Natural killer cell (primary cell): ENCODE measurements around the gene ZMIZ2. TPM values are rescaled to one million over a fixed set of nuclear protein-coding genes. Genes with fewer than 3 reads are reported as not detected.
"Not testable (repeated sequence)": the region's sequence is repeated elsewhere in the genome, so short reads cannot be mapped to it uniquely, and the experiment has no call there.

Experiments used
- ATAC-seq, 3 donors: fragments of 150-1000 bp in 2 of 3; fragments of 200-7000 bp in 1 of 3; cut with Tn5 transposase; 1 replicate in 1 of 3; 2 replicates in 2 of 3; pipeline ENCODE4 v1.10.0; 2021; ENCODE audit warnings: mild to moderate bottlenecking in 2 of 3, moderate library complexity in 2 of 3
- DNase-seq, 2 donors: peaks; one replicate each; pipeline versions ENCODE4 v3.0.0 to v3.0.0-alpha.2; 2013 to 2021; ENCODE audit warnings: mixed read lengths in 1 of 2
- H3K27ac ChIP-seq: one replicate; pipeline ENCODE4 v1.5.1; 2013; ENCODE audit warnings: mild to moderate bottlenecking, low read length
- H3K27me3 ChIP-seq: one replicate; pipeline ENCODE4 v1.6.1; 2013; ENCODE audit warnings: low read length; ENCODE audit not compliant: control insufficient read depth, insufficient read depth
- H3K36me3 ChIP-seq: one replicate; pipeline ENCODE4 v1.6.1; 2013; ENCODE audit warnings: low read length; ENCODE audit not compliant: control insufficient read depth, insufficient read depth
- H3K4me1 ChIP-seq: one replicate; pipeline ENCODE4 v1.6.1; 2013; ENCODE audit warnings: low read length; ENCODE audit not compliant: control insufficient read depth, insufficient read depth
- H3K4me3 ChIP-seq: one replicate; pipeline ENCODE4 v1.5.1; 2013; ENCODE audit warnings: low read length
- H3K9me3 ChIP-seq: one replicate; pipeline ENCODE4 v1.6.1; 2013; ENCODE audit warnings: low read length; ENCODE audit not compliant: control insufficient read depth, insufficient read depth
- H3K27ac Mint-ChIP-seq, 2 donors: one replicate each; pipeline ENCODE4 v1.8.0; 2022; ENCODE audit warnings: mild to moderate bottlenecking in 2 of 2, mixed read lengths in 2 of 2, moderate library complexity in 1 of 2
- H3K27me3 Mint-ChIP-seq, 2 donors: one replicate each; pipeline ENCODE4 v1.8.0; 2022; ENCODE audit warnings: low read depth in 2 of 2, mixed read lengths in 2 of 2
- H3K36me3 Mint-ChIP-seq: one replicate; pipeline ENCODE4 v1.8.0; 2022; ENCODE audit warnings: mixed read lengths
- H3K4me1 Mint-ChIP-seq, 2 donors: one replicate each; pipeline ENCODE4 v1.8.0; 2022; ENCODE audit warnings: mixed read lengths in 2 of 2
- H3K4me3 Mint-ChIP-seq: one replicate; pipeline ENCODE4 v1.8.0; 2022; ENCODE audit warnings: mild to moderate bottlenecking, moderate library complexity, mixed read lengths
- H3K9me3 Mint-ChIP-seq, 2 donors: one replicate each; pipeline ENCODE4 v1.8.0; 2022; ENCODE audit warnings: mixed read lengths in 2 of 2
- CTCF ChIP-seq: fragments of 200-600 bp; IDR thresholded peaks from one replicate; pipeline ENCODE4 v1.8.0; 2022; ENCODE audit warnings: antibody characterized with exemption
- WGBS: methylation state at CpG from one replicate; pipeline ENCODE4 v1.1.7; 2013; ENCODE audit warnings: missing lambda C conversion rate; ENCODE audit not compliant: insufficient coverage; 5-methylcytosine and 5-hydroxymethylcytosine counted together
- intact Hi-C: fragments of 100-400 bp; cut with micrococcal nuclease; formaldehyde crosslinking; loops from one replicate; pipeline ENCODE4 v1.14.2; 2022
- total RNA-seq, 4 donors: library from RNA; stranded (reverse); fragments of 120-200 nt in 1 of 4; gene quantifications; one replicate each; pipeline versions ENCODE4 v1.2.3 to v1.2.4, GENCODE V29; 2013 to 2022

The ZMIZ2 gene
- total RNA-seq, 3 donors from 2014 or later (not counting 1 experiment from before 2014, with no cell fraction given), result 152 to 170 (median 167) TPM

- H3K4me1 ChIP-seq, result no peaks in the 10 kb centered on the region
- Mint-ChIP-seq H3K4me3 (no peak overlapping the region), H3K9me3 (no peaks in the 10 kb centered on the region), H3K36me3 (no peaks in the 10 kb centered on the region), H3K27ac (no peak overlapping the region), H3K27me3 (peaks cover 0 to 3% of the 10 kb centered on the region in 2 donors), H3K4me1 (peaks cover 0 to 5% of the 10 kb centered on the region in 2 donors)
- no peaks in the 10 kb centered on the region for H3K36me3 ChIP-seq
- no peaks in the 10 kb centered on the region for H3K27me3 ChIP-seq
- no peak for ATAC-seq
- WGBS, result 69% methylated on average over 6 of the region's 6 CpGs
- no peaks in the 10 kb centered on the region for H3K9me3 ChIP-seq
- intact Hi-C loops, result no loop called here
- H3K4me3 ChIP-seq, result no peak overlapping the region
- no peak for TF ChIP-seq CTCF
- no peak overlapping the region for H3K27ac ChIP-seq
- no peak for DNase-seq
Measured at GRCh38 chr7:44727158-44727936, 21.3 kb upstream of the ZMIZ2 start.

- H3K4me3 ChIP-seq, result no peak overlapping the region
- no peaks in the 10 kb centered on the region for H3K36me3 Mint-ChIP-seq
- DNase-seq, result no peak
- peaks cover 0 to 3% of the 10 kb centered on the region in 2 donors for H3K27me3 Mint-ChIP-seq
- no peaks in the 10 kb centered on the region for H3K9me3 ChIP-seq
- no peaks in the 10 kb centered on the region for H3K4me1 ChIP-seq
- no peak overlapping the region for H3K4me3 Mint-ChIP-seq
- no peak for TF ChIP-seq CTCF
- WGBS, result no CpG with 5 or more reads among the region's 1 CpG
- no peaks in the 10 kb centered on the region for H3K36me3 ChIP-seq
- H3K27ac Mint-ChIP-seq, result no peak overlapping the region
- intact Hi-C loops, result no loop called here
- H3K27me3 ChIP-seq, result no peaks in the 10 kb centered on the region
- ATAC-seq, result no peak
- H3K9me3 Mint-ChIP-seq, result no peaks in the 10 kb centered on the region
- no peak overlapping the region for H3K27ac ChIP-seq
- peaks cover 0 to 5% of the 10 kb centered on the region in 2 donors for H3K4me1 Mint-ChIP-seq
Measured at GRCh38 chr7:44727937-44728262, 20.7 kb upstream of the ZMIZ2 start.

- intact Hi-C loops, result no loop called here
Measured at GRCh38 chr7:44729949-44730590, 18.6 kb upstream of the ZMIZ2 start.

GRCh38 chr7:44732971-44733370 lies 15.7 kb upstream of the ZMIZ2 start:
- H3K4me3 ChIP-seq, intact Hi-C loops, H3K9me3 ChIP-seq, H3K9me3 Mint-ChIP-seq, H3K27ac ChIP-seq, H3K27me3 ChIP-seq, H3K4me3 Mint-ChIP-seq, H3K27me3 Mint-ChIP-seq, H3K4me1 ChIP-seq, DNase-seq, ATAC-seq, H3K36me3 ChIP-seq, H3K36me3 Mint-ChIP-seq, H3K27ac Mint-ChIP-seq: not testable (repeated sequence)
- H3K4me1 Mint-ChIP-seq, result peaks cover 8 to 18% of the 10 kb centered on the region in 2 donors
- 90% methylated on average over 6 of the region's 6 CpGs for WGBS

More at GRCh38 chr7:44729949-44730590, 18.6 kb upstream of the ZMIZ2 start:
- 80% methylated on average over 12 of the region's 12 CpGs for WGBS
- Histone ChIP-seq H3K4me3 (no peak overlapping the region), H3K9me3 (no peaks in the 10 kb centered on the region), H3K36me3 (no peaks in the 10 kb centered on the region), H3K27ac (no peak overlapping the region), H3K27me3 (no peaks in the 10 kb centered on the region), H3K4me1 (no peaks in the 10 kb centered on the region)
- TF ChIP-seq CTCF, result no peak
- Mint-ChIP-seq H3K4me1 (peaks cover under 1 to 11% of the 10 kb centered on the region in 2 donors), H3K27me3 (peaks cover 0 to 3% of the 10 kb centered on the region in 2 donors), H3K27ac (no peak overlapping the region), H3K4me3 (no peak overlapping the region), H3K9me3 (no peaks in the 10 kb centered on the region), H3K36me3 (no peaks in the 10 kb centered on the region)
- ATAC-seq (no peak), DNase-seq (no peak)
